Stimulated activated CD8-positive, alpha-beta memory T cell treated with anti-CD3 and anti-CD28 coated beads, Interleukin-7, amount 100 ng/mL, for 4 hours (primary cell): ENCODE data around the gene PSKH1.
A peak's percentile ranks its signal among the peaks of the same experiment; 100 is the strongest.
"Not testable (repeated sequence)": the region's sequence is repeated elsewhere in the genome, so short reads cannot be mapped to it uniquely, and the experiment has no call there.

ENCODE experiments used
- DNase-seq, 2 donors: peaks; one replicate each; pipeline ENCODE4 v3.0.0-alpha.2; 2020; ENCODE audit warnings: low read depth in 2 of 2

The PSKH1 gene

DNA sequence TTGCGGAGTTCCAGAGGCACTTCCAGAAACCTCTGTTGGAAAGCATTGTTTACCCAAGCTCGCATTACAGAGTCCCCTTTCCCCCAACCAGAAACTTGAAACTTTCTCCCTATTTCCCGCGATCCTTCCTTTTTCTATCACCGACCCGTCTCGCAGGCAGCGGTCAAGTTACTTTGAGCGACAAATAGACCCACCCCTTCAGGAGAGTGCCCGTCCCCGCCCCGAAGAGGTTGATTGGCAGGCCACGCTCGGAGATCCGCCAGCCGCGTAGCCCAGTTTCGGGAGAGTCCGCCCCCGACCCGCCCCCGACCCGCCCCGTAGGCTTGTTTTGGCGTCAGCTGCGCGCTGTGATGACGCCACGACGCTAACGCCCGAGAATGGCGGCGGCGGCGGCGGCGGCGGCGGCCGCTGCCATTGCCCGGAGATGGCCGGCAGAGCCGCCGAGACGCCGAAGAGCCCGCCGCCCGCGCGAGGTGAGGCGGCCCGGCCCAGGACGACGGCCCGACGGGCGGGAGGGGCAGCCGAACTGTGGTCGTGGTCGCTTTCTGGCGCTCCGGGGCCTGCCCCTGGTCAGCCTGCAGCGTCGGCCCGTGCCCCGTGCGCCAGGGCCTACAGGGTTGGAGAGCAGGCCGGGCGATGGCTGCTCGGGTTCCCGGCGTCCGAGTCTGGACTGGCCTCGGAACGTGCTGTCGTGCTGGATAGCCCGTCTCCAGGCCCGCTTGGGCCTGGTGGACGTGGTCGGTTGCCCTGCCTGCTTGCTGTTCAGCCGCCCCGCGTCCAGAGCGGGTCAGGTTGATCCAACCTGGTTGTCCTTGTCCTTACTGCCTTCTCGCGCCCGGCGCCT is at the start of gene PSKH1:
Gene PSKH1 (plus strand): TSS at position 356 of the 844 bp plus-strand sequence. CDS start 15,496 bp downstream, outside the sequence.
- peak; percentile 89 to 91 for DNase-seq

GRCh38 chr16:67843343-67843765 is 49.7 kb upstream of the PSKH1 start:
- DNase-seq: peak in 1 of 2 donors; percentile 5

- no peak for DNase-seq
These were observed 48.6 kb upstream of the PSKH1 start for GRCh38 chr16:67844497-67844896.

DNA sequence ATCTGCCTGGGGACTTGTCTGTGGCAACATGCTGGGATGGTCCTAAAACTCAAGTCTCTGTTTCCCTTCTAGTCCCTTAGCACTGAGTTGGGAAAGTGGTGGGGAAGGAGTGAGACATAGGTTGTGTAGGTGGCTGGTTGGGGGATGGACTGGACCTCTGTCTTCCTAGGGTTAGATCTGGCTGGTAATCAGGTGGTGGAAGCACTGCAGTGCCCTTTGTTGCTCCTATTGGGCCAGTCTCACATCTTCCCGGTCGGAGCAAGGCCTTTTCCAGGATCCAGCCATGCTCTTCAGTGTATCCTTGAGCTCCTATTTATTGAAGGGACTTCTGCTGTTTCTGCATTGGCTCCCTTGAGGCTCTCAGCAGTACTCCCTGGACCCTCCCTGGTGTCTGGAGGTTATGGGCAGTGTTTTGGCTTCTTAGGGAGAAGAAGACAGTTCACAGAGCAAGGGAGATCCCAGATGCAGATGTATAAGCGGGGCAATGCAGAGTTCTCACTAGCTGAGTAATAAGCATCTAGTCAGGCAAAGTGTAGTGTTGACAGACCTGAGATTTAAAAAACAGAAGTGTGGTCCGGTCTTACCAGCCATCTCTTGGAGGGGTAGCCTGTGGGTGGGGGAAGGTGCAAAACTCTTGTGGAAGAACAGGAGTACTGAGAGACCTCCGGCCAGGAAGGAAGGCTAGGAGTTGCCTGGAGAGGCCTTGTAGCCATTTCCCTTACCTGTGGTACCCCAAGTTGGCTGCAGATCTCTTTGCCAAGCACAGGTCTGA is 47.6 kb upstream of the PSKH1 start:
- no peak for DNase-seq

- DNase-seq: no peak
These were observed 47.1 kb upstream of the PSKH1 start for GRCh38 chr16:67846063-67846319.

- DNase-seq: peak; percentile 90 to 93
These were observed 46.6 kb upstream of the PSKH1 start, which contains the start of gene NUTF2 for GRCh38 chr16:67846320-67847063. NUTF2 (plus strand) TSS chr16:67846933; CDS start chr16:67865131, 18,198 bp downstream.

- DNase-seq: no peak
These were observed 45.8 kb upstream of the PSKH1 start, which contains the start of gene CENPT for GRCh38 chr16:67847064-67847861. CENPT (minus strand) TSS chr16:67847693; CDS start chr16:67833859, 13,834 bp downstream.

GRCh38 chr16:67848118-67848517 is 44.9 kb upstream of the PSKH1 start:
- DNase-seq: no peak

- no peak for DNase-seq
These were observed 39.4 kb upstream of the PSKH1 start for GRCh38 chr16:67853670-67854069.

GRCh38 chr16:67855789-67856188 is 37.3 kb upstream of the PSKH1 start:
- DNase-seq: no peak

- no peak for DNase-seq
These were observed 36.0 kb upstream of the PSKH1 start for GRCh38 chr16:67856927-67857546.

DNA sequence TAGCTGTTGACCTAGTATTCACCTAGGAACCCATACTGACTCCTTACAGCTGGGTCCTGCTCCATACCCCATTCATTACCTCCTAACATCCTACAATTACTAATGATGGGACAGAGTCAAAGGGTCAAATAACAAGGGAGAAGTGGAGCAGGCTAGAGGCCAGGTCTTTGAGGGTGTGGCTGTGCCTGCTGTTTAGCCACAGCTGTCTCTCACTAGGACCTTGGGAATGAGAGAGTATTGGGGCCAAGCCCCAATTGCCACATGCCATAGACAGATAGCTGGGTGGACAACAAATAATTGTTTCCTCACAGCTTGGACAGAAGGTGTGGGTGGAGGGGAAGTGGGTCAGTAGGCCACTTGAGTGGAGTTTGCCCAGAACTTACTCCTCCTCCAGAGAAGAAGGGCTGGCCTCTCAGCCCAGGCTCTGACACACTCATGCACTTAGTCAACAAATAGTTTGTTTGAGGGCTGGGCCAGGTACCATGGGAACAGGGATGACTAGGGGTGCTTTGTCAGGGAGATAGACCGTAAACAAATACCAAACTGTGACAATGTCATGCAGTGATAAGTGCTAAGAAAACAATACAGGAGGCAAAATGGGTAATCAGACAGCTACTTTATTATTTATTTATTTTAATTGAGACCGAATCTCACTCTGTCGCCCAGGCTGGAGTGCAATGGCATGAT is 35.4 kb upstream of the PSKH1 start:
- DNase-seq: no peak

DNA sequence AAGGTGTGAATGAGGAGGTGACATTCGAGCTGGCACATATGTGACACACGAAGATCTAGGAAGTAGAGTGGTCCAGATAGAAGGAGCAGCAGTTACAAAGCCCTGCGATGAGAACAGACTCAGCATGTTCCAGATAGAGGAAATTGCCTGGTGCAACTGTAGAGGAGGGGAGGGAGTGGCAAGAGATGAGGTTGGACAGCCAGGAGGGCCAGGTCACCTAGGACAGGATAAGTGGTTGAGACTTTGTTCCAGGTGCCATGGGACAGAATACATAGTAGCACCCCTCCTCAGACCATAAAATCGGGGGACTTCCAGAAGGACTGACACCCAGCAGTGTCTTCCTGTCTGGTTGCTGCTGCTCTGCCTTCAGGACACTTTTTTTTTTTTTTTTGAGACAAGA is 34.6 kb upstream of the PSKH1 start:
- DNase-seq: no peak

GRCh38 chr16:67860589-67861398 is 32.3 kb upstream of the PSKH1 start:
- no peak for DNase-seq

- no peak for DNase-seq
These were observed 31.2 kb upstream of the PSKH1 start for GRCh38 chr16:67861877-67862276.

DNA sequence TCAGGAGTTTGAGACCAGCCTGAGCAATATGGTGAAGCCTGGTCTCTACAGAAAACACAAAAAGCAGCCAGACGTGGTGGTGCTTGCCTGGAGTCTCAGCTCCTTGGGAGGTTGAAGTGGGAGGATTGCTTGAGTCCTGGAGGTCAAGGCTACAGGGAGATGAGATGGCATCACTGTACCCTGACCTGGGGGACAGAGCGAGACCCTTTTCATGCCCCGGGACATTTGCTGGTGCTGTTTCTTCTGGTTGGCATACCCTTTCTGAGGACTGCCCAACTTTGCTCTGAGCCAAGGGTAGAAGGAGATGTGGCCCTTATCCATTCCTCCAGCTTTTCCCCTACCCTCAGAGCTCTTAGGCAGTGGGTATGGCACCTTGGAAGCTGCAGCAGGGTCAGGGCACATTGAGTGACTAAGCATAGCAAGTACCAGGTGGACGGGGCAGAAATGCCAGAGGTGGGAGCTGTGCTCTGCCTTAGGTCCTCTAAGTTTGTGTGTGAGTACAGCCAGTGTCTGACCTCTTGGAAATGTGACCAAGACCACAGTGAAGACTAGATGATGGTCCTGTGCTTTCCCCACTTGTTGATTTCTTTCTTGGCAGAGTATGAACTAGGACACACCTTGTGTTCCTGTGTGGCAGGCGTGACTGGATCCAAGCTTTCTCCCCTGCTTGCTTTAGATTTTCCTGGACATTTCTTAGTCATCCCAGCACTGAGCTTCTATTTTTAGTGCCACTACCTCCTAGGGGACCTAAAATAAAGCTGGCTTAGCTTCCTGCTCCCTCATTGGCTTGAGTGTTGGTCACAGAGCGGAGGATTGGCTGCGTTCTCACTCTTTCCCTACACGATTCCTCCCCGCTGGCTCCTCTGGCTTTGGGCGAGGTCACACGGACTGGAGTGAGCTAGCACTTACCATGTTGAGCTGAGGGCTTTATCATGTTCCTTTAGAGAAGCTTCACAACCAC is 30.2 kb upstream of the PSKH1 start:
- no peak for DNase-seq

GRCh38 chr16:67864044-67864443 is 29.0 kb upstream of the PSKH1 start:
- not testable (repeated sequence) for DNase-seq

- no peak for DNase-seq
These were observed 28.5 kb upstream of the PSKH1 start for GRCh38 chr16:67864594-67864993.
